Mesenchymal stem cell (in vitro differentiated cells and primary cell): Measurements from ENCODE around the gene GABRA4.

Source experiments
- DNase-seq: peaks from one replicate; pipeline ENCODE4 v3.0.0-alpha.2; 2013
- H2AFZ ChIP-seq: one replicate; pipeline ENCODE4 v1.6.1; 2013; ENCODE audit warnings: low read depth, mild to moderate bottlenecking, control low read depth, inconsistent platforms, low read length, moderate library complexity
- H2AK5ac ChIP-seq: 2 replicates; pipeline ENCODE4 v1.6.1; 2013; ENCODE audit warnings: low read length, moderate library complexity, mild to moderate bottlenecking, inconsistent platforms; ENCODE audit not compliant: severe bottlenecking
- H2BK120ac ChIP-seq: one replicate; pipeline ENCODE4 v1.6.1; 2013; ENCODE audit warnings: low read depth, mild to moderate bottlenecking, inconsistent platforms, low read length, moderate library complexity
- H2BK12ac ChIP-seq, 2 experiments: one replicate each; pipeline ENCODE4 v1.6.1; 2013; ENCODE audit warnings: inconsistent platforms in 2 of 2, low read length in 2 of 2, mild to moderate bottlenecking in 2 of 2, moderate library complexity in 2 of 2, control low read depth in 1 of 2
- H2BK15ac ChIP-seq: one replicate; pipeline ENCODE4 v1.6.1; 2013; ENCODE audit warnings: mild to moderate bottlenecking, low read depth, inconsistent platforms; ENCODE audit not compliant: poor library complexity, severe bottlenecking
- H2BK5ac ChIP-seq: 2 replicates; pipeline ENCODE4 v1.6.1; 2013; ENCODE audit warnings: low read depth, mild to moderate bottlenecking, low read length, control low read depth, inconsistent platforms; ENCODE audit not compliant: poor library complexity, severe bottlenecking
- H3K14ac ChIP-seq, 2 experiments: one replicate each; pipeline ENCODE4 v1.6.1; 2013; ENCODE audit warnings: inconsistent platforms in 2 of 2, low read length in 2 of 2, control low read depth in 1 of 2, mild to moderate bottlenecking in 1 of 2, moderate library complexity in 1 of 2
- H3K18ac ChIP-seq, 2 experiments: one replicate each; pipeline ENCODE4 v1.6.1; 2013; ENCODE audit warnings: inconsistent platforms in 2 of 2, low read length in 2 of 2, control low read depth in 1 of 2, low read depth in 1 of 2, mild to moderate bottlenecking in 1 of 2
- H3K23ac ChIP-seq, 2 experiments: one replicate each; pipeline ENCODE4 v1.6.1; 2013; ENCODE audit warnings: inconsistent platforms in 2 of 2, low read length in 2 of 2, mild to moderate bottlenecking in 2 of 2, moderate library complexity in 2 of 2, control low read depth in 1 of 2
- H3K27ac ChIP-seq: 2 replicates; pipeline ENCODE4 v1.5.1; 2013; ENCODE audit warnings: mild to moderate bottlenecking, moderate library complexity, low read length, control low read depth, inconsistent platforms; ENCODE audit not compliant: poor library complexity, severe bottlenecking
- H3K27me3 ChIP-seq, 2 experiments: 2 replicates each; pipeline versions ENCODE4 v1.6.1 to v1.7.0; 2013; ENCODE audit warnings: low read length in 2 of 2, mild to moderate bottlenecking in 2 of 2, moderate library complexity in 2 of 2, control low read depth in 1 of 2, inconsistent platforms in 1 of 2; ENCODE audit not compliant: control insufficient read depth in 1 of 2, insufficient read depth in 1 of 2
- H3K36me3 ChIP-seq, 2 experiments: 2 replicates each; pipeline versions ENCODE4 v1.6.1 to v1.7.0; 2013; ENCODE audit warnings: low read length in 2 of 2, control low read depth in 1 of 2, inconsistent platforms in 1 of 2, low read depth in 1 of 2, mild to moderate bottlenecking in 1 of 2; ENCODE audit not compliant: insufficient read depth in 2 of 2, control insufficient read depth in 1 of 2
- H3K4ac ChIP-seq, 2 experiments: one replicate each; pipeline ENCODE4 v1.6.1; 2013; ENCODE audit warnings: inconsistent platforms in 2 of 2, low read length in 2 of 2, mild to moderate bottlenecking in 2 of 2, moderate library complexity in 2 of 2, control low read depth in 1 of 2, low read depth in 1 of 2
- H3K4me1 ChIP-seq: 2 replicates; pipeline ENCODE4 v1.6.1; 2013; ENCODE audit warnings: low read depth, low read length, control low read depth; ENCODE audit not compliant: control insufficient read depth, insufficient read depth
- H3K4me2 ChIP-seq: 2 replicates; pipeline ENCODE4 v1.6.1; 2013; ENCODE audit warnings: low read length, mild to moderate bottlenecking, inconsistent platforms; ENCODE audit not compliant: poor library complexity, severe bottlenecking
- H3K4me3 ChIP-seq, 2 experiments: 2 replicates each; pipeline versions ENCODE4 v1.5.1 to v1.7.0; 2013; ENCODE audit warnings: low read length in 2 of 2, mild to moderate bottlenecking in 2 of 2, control low read depth in 1 of 2, low read depth in 1 of 2; ENCODE audit not compliant: insufficient read depth in 1 of 2
- H3K79me1 ChIP-seq: replicated peaks from 2 replicates; pipeline ENCODE4 v1.6.1; 2013; ENCODE audit warnings: mild to moderate bottlenecking, control low read depth, low read length, inconsistent platforms; ENCODE audit not compliant: poor library complexity, severe bottlenecking
- H3K9ac ChIP-seq: 2 replicates; pipeline ENCODE4 v1.7.0; 2013; ENCODE audit warnings: mild to moderate bottlenecking, low read length, moderate library complexity
- H3K9me3 ChIP-seq: 2 replicates; pipeline ENCODE4 v1.7.0; 2013; ENCODE audit warnings: mild to moderate bottlenecking, low read length; ENCODE audit not compliant: control insufficient read depth
- H4K8ac ChIP-seq: one replicate; pipeline ENCODE4 v1.6.1; 2013; ENCODE audit warnings: inconsistent platforms, mild to moderate bottlenecking, low read length, moderate library complexity
- H4K91ac ChIP-seq: one replicate; pipeline ENCODE4 v1.6.1; 2013; ENCODE audit warnings: mild to moderate bottlenecking, low read length, inconsistent platforms
- WGBS: methylation state at CpG from one replicate; pipeline ENCODE4 v1.1.7; 2013; ENCODE audit warnings: mixed read lengths; 5-methylcytosine and 5-hydroxymethylcytosine counted together

GABRA4 gene

DNA sequence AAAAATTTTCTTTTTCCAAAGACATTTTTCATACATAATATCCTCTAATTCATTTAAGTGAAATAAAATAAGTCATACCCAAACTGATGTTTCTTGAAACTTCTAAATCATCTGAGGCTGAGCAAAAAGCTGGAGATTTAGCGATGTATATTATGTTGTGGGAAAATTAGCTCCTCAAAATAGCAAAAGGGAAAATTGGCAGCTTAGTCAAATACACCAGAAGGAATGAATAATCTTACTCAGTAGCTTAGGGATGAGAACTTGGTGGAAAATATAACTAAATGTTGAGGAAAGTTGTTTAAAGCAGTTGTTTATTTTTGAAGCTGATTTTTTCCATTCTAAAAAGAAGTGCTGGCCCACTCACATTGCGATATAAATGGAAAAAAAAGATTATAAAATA is 40.9 kb downstream of the GABRA4 start:
- Histone ChIP-seq H3K27ac (no peak overlapping the region), H3K4me3 (no peak overlapping the region), H2AFZ (no peak overlapping the region)

DNA sequence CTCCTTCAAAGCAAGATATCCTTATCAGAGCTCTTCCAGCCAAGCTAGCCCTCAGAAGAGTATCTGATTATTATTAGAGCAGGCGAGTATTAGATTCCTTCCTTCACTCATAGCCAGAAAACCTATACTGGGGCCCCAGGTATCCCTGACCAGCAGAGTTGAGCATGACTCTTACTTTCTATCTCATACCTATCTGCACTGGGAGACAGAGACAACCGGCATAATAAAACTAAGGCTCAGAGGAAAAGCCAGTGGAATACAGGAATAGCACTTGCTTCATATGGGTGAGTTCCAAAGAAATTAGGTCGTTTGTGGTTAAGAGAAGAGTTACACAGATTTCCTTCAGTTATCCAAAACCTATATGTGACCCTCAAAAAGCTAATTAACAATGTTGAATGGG is 42.6 kb downstream of the GABRA4 start:
- 83% methylated on average over 3 of the region's 3 CpGs for WGBS

More for the DNA sequence above, 40.9 kb downstream of the GABRA4 start:
- H3K14ac ChIP-seq, result no peak overlapping the region
- H3K9me3 ChIP-seq, result no peaks in the 10 kb centered on the region
- no peak overlapping the region for H3K9ac ChIP-seq
- H2BK120ac ChIP-seq, result no peak overlapping the region
- H2BK5ac ChIP-seq, result no peak overlapping the region
- no peak overlapping the region for H4K91ac ChIP-seq
- 100% methylated on average over 1 of the region's 2 CpGs for WGBS
- H3K4me1 ChIP-seq, result no peaks in the 10 kb centered on the region
- H3K4me2 ChIP-seq, result no peak overlapping the region
- no peak overlapping the region for H2AK5ac ChIP-seq
- H2BK12ac ChIP-seq, result no peak overlapping the region
- no peak overlapping the region for H3K18ac ChIP-seq
- H3K36me3 ChIP-seq, result no peaks in the 10 kb centered on the region
- no peaks in the 10 kb centered on the region for H3K79me1 ChIP-seq
- H3K23ac ChIP-seq, result no peak overlapping the region
- H3K4ac ChIP-seq, result no peak overlapping the region
- no peak overlapping the region for H4K8ac ChIP-seq
- no peak for DNase-seq
- no peaks in the 10 kb centered on the region for H3K27me3 ChIP-seq
- H2BK15ac ChIP-seq, result no peak overlapping the region

DNA sequence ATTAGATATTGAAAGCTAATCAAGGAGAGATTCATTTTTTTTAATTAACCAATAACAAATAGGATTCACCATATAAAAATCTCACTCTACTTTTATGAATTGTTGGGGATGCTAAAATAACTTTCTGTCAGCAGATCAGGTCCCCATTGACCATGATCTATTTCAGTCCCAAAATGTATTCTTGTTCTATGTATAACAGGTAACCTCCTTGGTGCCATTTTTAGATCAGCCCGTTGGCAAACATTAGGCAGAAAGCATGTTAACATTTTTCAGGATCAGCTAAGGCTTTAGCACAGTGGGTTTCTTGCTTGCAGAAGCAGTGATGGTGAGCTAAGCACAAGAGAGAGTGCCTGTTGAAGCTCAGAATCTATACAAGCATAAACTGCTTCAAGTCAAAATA is 43.6 kb downstream of the GABRA4 start:
- Histone ChIP-seq H3K9ac (no peak overlapping the region), H2BK12ac (no peak overlapping the region), H3K18ac (no peak overlapping the region), H2BK120ac (no peak overlapping the region), H4K91ac (no peak overlapping the region), H3K9me3 (no peaks in the 10 kb centered on the region), H3K79me1 (no peaks in the 10 kb centered on the region), H3K4ac (no peak overlapping the region), H3K4me3 (no peak overlapping the region), H3K27ac (no peak overlapping the region), H2BK5ac (no peak overlapping the region), H3K27me3 (no peaks in the 10 kb centered on the region), H3K4me1 (no peaks in the 10 kb centered on the region), H2AK5ac (no peak overlapping the region), H3K14ac (no peak overlapping the region), H3K4me2 (no peak overlapping the region), H2AFZ (no peak overlapping the region), H3K36me3 (no peaks in the 10 kb centered on the region), H2BK15ac (no peak overlapping the region), H4K8ac (no peak overlapping the region), H3K23ac (no peak overlapping the region)
- 83% methylated on average over 1 of the region's 1 CpG for WGBS
- DNase-seq, result no peak

More for the DNA sequence above, 42.6 kb downstream of the GABRA4 start:
- no peak overlapping the region for H3K27ac ChIP-seq
- DNase-seq, result peak; percentile 29
- H3K4me1 ChIP-seq, result no peaks in the 10 kb centered on the region
- H3K18ac ChIP-seq, result no peak overlapping the region
- H2BK12ac ChIP-seq, result no peak overlapping the region
- no peaks in the 10 kb centered on the region for H3K9me3 ChIP-seq
- H4K91ac ChIP-seq, result no peak overlapping the region
- H4K8ac ChIP-seq, result no peak overlapping the region
- H2AFZ ChIP-seq, result no peak overlapping the region
- H3K14ac ChIP-seq, result no peak overlapping the region
- H3K9ac ChIP-seq, result no peak overlapping the region
- no peaks in the 10 kb centered on the region for H3K36me3 ChIP-seq
- no peak overlapping the region for H2AK5ac ChIP-seq
- H3K79me1 ChIP-seq, result no peaks in the 10 kb centered on the region
- H3K23ac ChIP-seq, result no peak overlapping the region
- no peak overlapping the region for H2BK120ac ChIP-seq
- no peak overlapping the region for H2BK15ac ChIP-seq
- H3K4me2 ChIP-seq, result no peak overlapping the region
- no peak overlapping the region for H3K4ac ChIP-seq
- H3K4me3 ChIP-seq, result no peak overlapping the region
- H2BK5ac ChIP-seq, result no peak overlapping the region
- no peaks in the 10 kb centered on the region for H3K27me3 ChIP-seq

- Histone ChIP-seq H2BK5ac (no peak overlapping the region), H3K23ac (no peak overlapping the region), H3K27me3 (no peaks in the 10 kb centered on the region), H3K18ac (no peak overlapping the region), H3K79me1 (no peaks in the 10 kb centered on the region), H4K8ac (no peak overlapping the region), H2BK120ac (no peak overlapping the region), H3K4me1 (peaks cover 1% of the 10 kb centered on the region), H3K4me2 (no peak overlapping the region), H3K9ac (no peak overlapping the region), H3K27ac (no peak overlapping the region), H4K91ac (no peak overlapping the region), H2AK5ac (no peak overlapping the region), H3K4ac (no peak overlapping the region), H2AFZ (no peak overlapping the region), H3K9me3 (no peaks in the 10 kb centered on the region), H2BK12ac (peak overlapping the region in 1 of 2 experiments; percentile 18), H3K4me3 (no peak overlapping the region), H2BK15ac (no peak overlapping the region), H3K14ac (no peak overlapping the region), H3K36me3 (no peaks in the 10 kb centered on the region)
- WGBS, result 100% methylated on average over 2 of the region's 2 CpGs
- peak; percentile 16 for DNase-seq
These were observed 45.8 kb downstream of the GABRA4 start for GRCh38 chr4:46947541-46947940.
